OCI-M1 (cell line): ENCODE data around the gene SLC28A2.
A peak's percentile ranks its signal among the peaks of the same experiment; 100 is the strongest.
"Not testable (repeated sequence)": the region's sequence is repeated elsewhere in the genome, so short reads cannot be mapped to it uniquely, and the experiment has no call there.

Experiments
- DNase-seq: peaks from one replicate; lab custom pipeline; 2025; lab: John Stamatoyannopoulos, UW

Gene SLC28A2

GRCh38 chr15:45263854-45264253, 11.8 kb downstream of the SLC28A2 start:
- DNase-seq: no peak

- no peak for DNase-seq
These were observed 13.5 kb downstream of the SLC28A2 start for GRCh38 chr15:45265506-45265905.

- peak; percentile 22 for DNase-seq
These were observed 16.1 kb downstream of the SLC28A2 start for GRCh38 chr15:45268135-45268534.

- DNase-seq: no peak
These were observed 22.8 kb downstream of the SLC28A2 start for GRCh38 chr15:45274636-45275380.

- peak; percentile 71 for DNase-seq
These were observed 24.8 kb downstream of the SLC28A2 start for GRCh38 chr15:45276831-45277230.

GRCh38 chr15:45279024-45279698, 27.1 kb downstream of the SLC28A2 start:
- DNase-seq: peak; percentile 99

GRCh38 chr15:45285413-45285812, 33.4 kb downstream of the SLC28A2 start:
- DNase-seq: no peak

- no peak for DNase-seq
These were observed 35.4 kb downstream of the SLC28A2 start for GRCh38 chr15:45287390-45287956.

- DNase-seq: no peak
These were observed 36.9 kb downstream of the SLC28A2 start for GRCh38 chr15:45288947-45289346.

- DNase-seq: no peak
These were observed 40.0 kb downstream of the SLC28A2 start for GRCh38 chr15:45291822-45292582.

GRCh38 chr15:45293326-45293725, 41.3 kb downstream of the SLC28A2 start:
- not testable (repeated sequence) for DNase-seq

GRCh38 chr15:45298964-45299378, 46.9 kb downstream of the SLC28A2 start:
- not testable (repeated sequence) for DNase-seq

GRCh38 chr15:45304711-45305110, 52.7 kb downstream of the SLC28A2 start:
- no peak for DNase-seq

GRCh38 chr15:45306105-45306504, 54.1 kb downstream of the SLC28A2 start:
- DNase-seq: no peak

- peak; percentile 66 for DNase-seq
These were observed 55.3 kb downstream of the SLC28A2 start for GRCh38 chr15:45307230-45307924.

- not testable (repeated sequence) for DNase-seq
These were observed 62.1 kb downstream of the SLC28A2 start for GRCh38 chr15:45314117-45314516.

GRCh38 chr15:45314960-45315359, 62.9 kb downstream of the SLC28A2 start:
- DNase-seq: no peak

GRCh38 chr15:45319472-45320214, 67.6 kb downstream of the SLC28A2 start:
- no peak for DNase-seq

GRCh38 chr15:45320581-45321205, 68.7 kb downstream of the SLC28A2 start:
- no peak for DNase-seq

- no peak for DNase-seq
These were observed 74.2 kb downstream of the SLC28A2 start for GRCh38 chr15:45326280-45326679.

GRCh38 chr15:45326741-45327140, 74.7 kb downstream of the SLC28A2 start:
- no peak for DNase-seq
